H1 (cell line): Measurements from ENCODE around the gene INPP5E. TPM values are rescaled to one million over a fixed set of nuclear protein-coding genes. Genes with fewer than 3 reads are reported as not detected.

Experiments used
- CTCF ChIA-PET: fragments of 300-600 bp; sonication (Branson Sonifier 250); formaldehyde crosslinking; loops from one replicate; lab custom pipeline; 2021; ENCODE audit not compliant: partially characterized antibody; lab: Charles Lee
- POLR2A ChIA-PET: fragments of 300-600 bp; sonication (Branson Sonifier 250); formaldehyde crosslinking; loops from one replicate; lab custom pipeline; 2021; ENCODE audit warnings: inconsistent platforms; ENCODE audit not compliant: partially characterized antibody; lab: Charles Lee
- DNase-seq, 2 experiments: peaks; one replicate each; pipeline versions ENCODE4 v3.0.0 to v3.0.0-alpha.2; 2010 to 2022; ENCODE audit warnings: low spot score in 2 of 2, low read depth in 1 of 2, mixed read lengths in 1 of 2
- FAIRE-seq: peaks from 2 replicates; lab custom pipeline; 2011; peaks lifted over from hg19 to GRCh38; lab: Jason Lieb, UNC
- H2AFZ ChIP-seq: 2 replicates; pipeline ENCODE4 v1.8.1; 2012; ENCODE audit warnings: low read length, inconsistent platforms
- H2AK5ac ChIP-seq: 2 replicates; pipeline ENCODE4 v1.6.1; 2013; ENCODE audit warnings: low read depth, low read length
- H2BK120ac ChIP-seq: replicated peaks from 2 replicates; pipeline ENCODE3; 2013; ENCODE audit warnings: low read depth, low read length, inconsistent platforms
- H2BK12ac ChIP-seq: 2 replicates; pipeline ENCODE4 v1.6.1; 2013; ENCODE audit warnings: low read depth, low read length
- H2BK15ac ChIP-seq: 2 replicates; pipeline ENCODE4 v1.6.1; 2013; ENCODE audit warnings: low read length
- H2BK20ac ChIP-seq: 2 replicates; pipeline ENCODE4 v1.6.1; 2013; ENCODE audit warnings: low read length
- H2BK5ac ChIP-seq: 2 replicates; pipeline ENCODE4 v1.6.1; 2013; ENCODE audit warnings: low read depth, low read length
- H3K14ac ChIP-seq: 2 replicates; pipeline ENCODE4 v1.6.1; 2013; ENCODE audit warnings: inconsistent platforms; ENCODE audit not compliant: insufficient read length
- H3K18ac ChIP-seq: 2 replicates; pipeline ENCODE4 v1.6.1; 2013; ENCODE audit warnings: low read length; ENCODE audit errors: extremely low read depth
- H3K23ac ChIP-seq: 2 replicates; pipeline ENCODE4 v1.6.1; 2013; ENCODE audit warnings: inconsistent platforms; ENCODE audit not compliant: insufficient read length
- H3K23me2 ChIP-seq: 2 replicates; pipeline ENCODE4 v1.6.1; 2013; ENCODE audit warnings: low read depth, low read length
- H3K27ac ChIP-seq: 2 replicates; pipeline ENCODE4 v1.6.1; 2011; ENCODE audit warnings: low read depth, low read length, inconsistent platforms
- H3K27me3 ChIP-seq, 4 experiments: replicated peaks in 1 of 4; 1 replicate in 1 of 4; 2 replicates in 3 of 4; pipeline versions ENCODE4 v1.6.1 to v1.8.1; 2011 to 2013; ENCODE audit warnings: low read length in 3 of 4, mild to moderate bottlenecking in 3 of 4, inconsistent platforms in 2 of 4, mixed read lengths in 2 of 4, moderate library complexity in 1 of 4; ENCODE audit not compliant: control insufficient read depth in 3 of 4, insufficient read depth in 3 of 4; ENCODE audit errors: extremely low read depth in 1 of 4
- H3K36me3 ChIP-seq, 4 experiments: 2 replicates each; pipeline versions ENCODE4 v1.6.1 to v1.8.1; 2011 to 2013; ENCODE audit warnings: mild to moderate bottlenecking in 4 of 4, low read length in 3 of 4, moderate library complexity in 2 of 4, control low read depth in 1 of 4, inconsistent platforms in 1 of 4; ENCODE audit not compliant: insufficient read depth in 4 of 4, control insufficient read depth in 2 of 4
- H3K4ac ChIP-seq: replicated peaks from 2 replicates; pipeline ENCODE3; 2013; ENCODE audit warnings: low read length, low read depth, mixed read lengths, inconsistent platforms; ENCODE audit not compliant: insufficient read length
- H3K4me1 ChIP-seq, 4 experiments: replicated peaks in 1 of 4; 1 replicate in 1 of 4; 2 replicates in 3 of 4; pipeline versions ENCODE4 v1.6.1 to v1.8.1; 2011 to 2013; ENCODE audit warnings: low read length in 3 of 4, inconsistent platforms in 2 of 4, mixed read lengths in 1 of 4; ENCODE audit not compliant: insufficient read depth in 4 of 4, control insufficient read depth in 3 of 4
- H3K4me2 ChIP-seq, 2 experiments: 2 replicates each; pipeline versions ENCODE4 v1.6.1 to v1.8.1; 2011 to 2013; ENCODE audit warnings: low read depth in 2 of 2, low read length in 2 of 2, control low read depth in 1 of 2, inconsistent platforms in 1 of 2, mild to moderate bottlenecking in 1 of 2; ENCODE audit not compliant: insufficient read depth in 1 of 2
- H3K4me3 ChIP-seq, 4 experiments: fragments of 200-600, 300-600 bp in 1 of 4; sonication (generic), shearing (Covaris generic), sonication (Bioruptor Twin) in 1 of 4; 2 replicates each; pipeline versions ENCODE4 v1.5.1 to v1.8.1; 2011 to 2016; ENCODE audit warnings: low read length in 4 of 4, low read depth in 3 of 4, control low read depth in 2 of 4, inconsistent platforms in 2 of 4, mild to moderate bottlenecking in 2 of 4, mixed read lengths in 1 of 4, moderate library complexity in 1 of 4; ENCODE audit not compliant: insufficient read depth in 2 of 4; ENCODE audit errors: extremely low read depth in 1 of 4
- H3K56ac ChIP-seq: replicated peaks from 2 replicates; pipeline ENCODE3; 2013; ENCODE audit warnings: low read depth, mild to moderate bottlenecking, mixed read lengths, low read length, inconsistent platforms; ENCODE audit not compliant: insufficient read length
- H3K79me1 ChIP-seq: 2 replicates; pipeline ENCODE4 v1.6.1; 2013; ENCODE audit warnings: low read depth, low read length, control low read depth
- H3K79me2 ChIP-seq, 2 experiments: 2 replicates each; pipeline versions ENCODE4 v1.6.1 to v1.8.1; 2012 to 2013; ENCODE audit warnings: low read length in 2 of 2, mild to moderate bottlenecking in 2 of 2, inconsistent platforms in 1 of 2; ENCODE audit not compliant: insufficient read depth in 2 of 2, control insufficient read depth in 1 of 2
- H3K9ac ChIP-seq, 4 experiments: replicated peaks in 1 of 4; 1 replicate in 1 of 4; 2 replicates in 3 of 4; pipeline versions ENCODE4 v1.6.1 to v1.8.1; 2011 to 2013; ENCODE audit warnings: low read depth in 3 of 4, low read length in 3 of 4, control low read depth in 2 of 4, mild to moderate bottlenecking in 2 of 4, moderate library complexity in 2 of 4, inconsistent platforms in 1 of 4; ENCODE audit errors: extremely low read depth in 1 of 4
- H3K9me3 ChIP-seq, 2 experiments: 2 replicates each; pipeline versions ENCODE4 v1.6.1 to v1.8.1; 2012 to 2013; ENCODE audit warnings: mild to moderate bottlenecking in 2 of 2, moderate library complexity in 2 of 2, control low read depth in 1 of 2, inconsistent platforms in 1 of 2, low read depth in 1 of 2, low read length in 1 of 2, mixed read lengths in 1 of 2; ENCODE audit not compliant: insufficient read depth in 2 of 2
- H4K20me1 ChIP-seq, 2 experiments: replicated peaks in 1 of 2; 2 replicates each; pipeline versions ENCODE3 to v1.8.1; 2011 to 2013; ENCODE audit warnings: inconsistent platforms in 2 of 2, low read length in 2 of 2, mild to moderate bottlenecking in 1 of 2; ENCODE audit not compliant: insufficient read depth in 2 of 2, control insufficient read depth in 1 of 2
- H4K5ac ChIP-seq: 2 replicates; pipeline ENCODE4 v1.6.1; 2013; ENCODE audit warnings: low read length, low read depth, mixed read lengths, inconsistent platforms; ENCODE audit not compliant: insufficient read length
- H4K8ac ChIP-seq: 2 replicates; pipeline ENCODE4 v1.8.0; 2013; ENCODE audit warnings: mild to moderate bottlenecking, moderate library complexity, low read length, inconsistent platforms; ENCODE audit not compliant: insufficient read depth; ENCODE audit errors: extremely low read depth
- H4K91ac ChIP-seq: replicated peaks from 2 replicates; pipeline ENCODE3; 2013; ENCODE audit warnings: low read length, mixed read lengths, inconsistent platforms; ENCODE audit not compliant: insufficient read length
- BACH1 ChIP-seq: IDR thresholded peaks from 2 replicates; pipeline ENCODE4 v1.6.1; 2012; ENCODE audit warnings: low read length, improper control_type of control experiment
- BRCA1 ChIP-seq: IDR thresholded peaks from 2 replicates; pipeline ENCODE4 v1.6.1; 2012; ENCODE audit warnings: low read depth, low read length, improper control_type of control experiment
- CTBP2 ChIP-seq: IDR thresholded peaks from 2 replicates; pipeline ENCODE4 v1.7.0; 2011; ENCODE audit warnings: borderline replicate concordance, mild to moderate bottlenecking, moderate library complexity, mixed read lengths, low read length; ENCODE audit not compliant: insufficient read depth, insufficient read length
- TCF12 ChIP-seq: IDR thresholded peaks from 2 replicates; pipeline ENCODE4 v1.6.1; 2011; ENCODE audit warnings: low read depth, mild to moderate bottlenecking, low read length
- WGBS, 2 experiments: shearing (Covaris generic) in 1 of 2; methylation state at CpG; one replicate each; pipeline versions ENCODE4 v1.1.6 to v1.1.7; 2013 to 2015; ENCODE audit warnings: low lambda C conversion rate in 2 of 2, mixed read lengths in 2 of 2, inconsistent platforms in 1 of 2, low coverage in 1 of 2, missing lambda C conversion rate in 1 of 2; ENCODE audit not compliant: insufficient replicate concordance in 2 of 2, insufficient coverage in 1 of 2, insufficient read length in 1 of 2; ENCODE audit errors: extremely low coverage in 1 of 2, missing lambda C conversion rate in 1 of 2; 5-methylcytosine and 5-hydroxymethylcytosine counted together
- polyA plus RNA-seq, 7 experiments: library from polyadenylated mRNA; depleted of rRNA in 3 of 7; stranded (reverse) in 5 of 7; unstranded in 2 of 7; fragments of >200 nt in 5 of 7; fragments of 200-250 nt in 2 of 7; gene quantifications; 1 replicate in 5 of 7; 2 replicates in 1 of 7; 4 replicates in 1 of 7; pipeline versions ENCODE4 v1.2.1 to v1.2.3, GENCODE V29; 2011 to 2013; ENCODE audit warnings: missing spikeins in 2 of 7, mixed read lengths in 2 of 7
- total RNA-seq: library from RNA; stranded (reverse); fragmentation: NEBNext Ultra II Directional; extraction: Animal tissue kit (Norgen Biotek cat#: 25700); gene quantifications from 2 replicates; pipeline ENCODE4 v1.2.1, GENCODE V29; 2021
- TF ChIP-seq, protein P1 (sequence below): IDR thresholded peaks from 2 replicates; pipeline ENCODE4 v1.6.1; 2012; ENCODE audit warnings: inconsistent platforms

INPP5E gene
- total and polyA plus RNA-seq, 2 of the 8 experiments (the other 6 are each of a cell fraction or from before 2014, with no cell fraction given) = 8.7 to 11.3 TPM

DNA sequence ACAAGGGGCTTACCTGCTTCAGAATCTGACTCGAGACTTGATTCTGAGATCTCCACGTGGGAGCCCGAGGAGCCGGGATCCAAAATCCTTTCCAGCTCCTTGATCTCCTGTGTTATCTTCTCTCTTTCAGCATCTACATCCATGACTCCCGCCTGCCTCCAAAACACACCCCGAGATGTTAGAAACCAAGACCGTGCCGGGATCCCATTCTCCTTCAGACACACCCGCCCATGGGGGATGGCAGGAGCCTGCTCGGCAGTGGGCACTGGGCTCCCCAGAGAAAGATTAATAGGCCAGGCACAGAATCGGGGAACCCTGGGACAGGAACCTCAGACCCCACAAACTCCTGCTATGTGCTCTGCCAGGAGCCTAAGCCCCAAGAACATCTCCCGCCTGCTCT is 41.4 kb downstream of the INPP5E start:
- no peak for FAIRE-seq
- no peak overlapping the region for H3K56ac ChIP-seq
- peak overlapping the region in 2 of 4 experiments; percentile 73 to 84; a peak in 1 of 8 replicates for H3K4me3 ChIP-seq
- no peak overlapping the region for H2BK5ac ChIP-seq
- H4K20me1 ChIP-seq = peaks cover 4 to 14% of the 10 kb centered on the region in 2 experiments
- H3K9ac ChIP-seq = peak overlapping the region in 2 of 4 experiments; percentile 8 to 24; a peak in 2 of 7 replicates
- H4K5ac ChIP-seq = no peak overlapping the region
- peaks cover 31 to 53% (median 45%) of the 10 kb centered on the region in 4 experiments for H3K36me3 ChIP-seq
- ChIA-PET POLR2A (interaction anchor here (1.0 to 14.6 kb wide), 5 partner anchors 11 to 34 kb away, joined by 3 to 139 read pairs (median 72); partner anchors contain the start of genes DNLZ, ENTR1 and PMPCA), CTCF (interaction anchor here (1.0 to 1.6 kb wide), 4 partner anchors 9 to 86 kb away, joined by 3 to 4 read pairs (median 3); no protein-coding TSS in a partner anchor)
- no peak overlapping the region for H2BK12ac ChIP-seq
- H2AFZ ChIP-seq = no peak overlapping the region
- peaks cover 0 to 26% of the 10 kb centered on the region in 2 experiments; a peak in 2 of 4 replicates for H3K79me2 ChIP-seq
- H3K14ac ChIP-seq = no peak overlapping the region
- no peak overlapping the region for H2BK20ac ChIP-seq
- DNase-seq = no peak
- H4K91ac ChIP-seq = no peak overlapping the region
- H3K18ac ChIP-seq = no peak overlapping the region
- no peak overlapping the region for H4K8ac ChIP-seq
- no peak overlapping the region for H2BK120ac ChIP-seq
- H3K23ac ChIP-seq = no peak overlapping the region
- no peak overlapping the region for H3K4ac ChIP-seq
- no peaks in the 10 kb centered on the region for H3K27me3 ChIP-seq
- no peak overlapping the region for H3K27ac ChIP-seq
- H3K4me1 ChIP-seq = peaks cover 0 to 10% (median 7%) of the 10 kb centered on the region in 4 experiments; a peak in 5 of 7 replicates
- H2AK5ac ChIP-seq = no peak overlapping the region
- H3K9me3 ChIP-seq = no peaks in the 10 kb centered on the region
- WGBS, 2 experiments = 97% methylated on average over 12 of the region's 12 CpGs; no CpG with 5 or more reads in 1 of the 2 experiments
- H2BK15ac ChIP-seq = no peak overlapping the region
- H3K79me1 ChIP-seq = peaks cover 10% of the 10 kb centered on the region; the same call in 1 of the 2 replicates
- H3K23me2 ChIP-seq = peaks cover 6% of the 10 kb centered on the region; the same call in 1 of the 2 replicates
- H3K4me2 ChIP-seq = peak overlapping the region in 1 of 2 experiments; percentile 81; a peak in 2 of 4 replicates
- TF ChIP-seq TCF12 (no peak), BRCA1 (no peak), CTBP2 (no peak), BACH1 (no peak)
- TF ChIP-seq, protein P1, sequence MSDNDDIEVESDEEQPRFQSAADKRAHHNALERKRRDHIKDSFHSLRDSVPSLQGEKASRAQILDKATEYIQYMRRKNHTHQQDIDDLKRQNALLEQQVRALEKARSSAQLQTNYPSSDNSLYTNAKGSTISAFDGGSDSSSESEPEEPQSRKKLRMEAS = no peak
